PFSK-1 (cell line): ENCODE measurements around the gene TMEM220.

Experiments used
- FOXP2 ChIP-seq: optimal IDR thresholded peaks from 2 replicates; pipeline ENCODE3; 2011; ENCODE audit warnings: borderline replicate concordance, control low read depth, inconsistent platforms; ENCODE audit not compliant: insufficient read depth; ENCODE audit errors: extremely low read length, extremely low read depth
- POLR2AphosphoS5 ChIP-seq: IDR thresholded peaks from 2 replicates; pipeline ENCODE4 v1.6.1; 2012; ENCODE audit warnings: low read depth, mild to moderate bottlenecking, control low read depth, low read length, moderate library complexity
- SIN3A ChIP-seq: IDR thresholded peaks from 2 replicates; pipeline ENCODE4 v1.6.1; 2012; ENCODE audit warnings: mild to moderate bottlenecking, low read length, moderate library complexity, borderline replicate concordance; ENCODE audit not compliant: insufficient read depth
- TF ChIP-seq, protein P1 (sequence below), 2 experiments: IDR thresholded peaks; 2 replicates each; pipeline versions ENCODE4 v1.6.1 to v1.8.0; 2011 to 2012; ENCODE audit warnings: low read depth in 2 of 2, low read length in 2 of 2, control low read depth in 1 of 2, inconsistent platforms in 1 of 2, mild to moderate bottlenecking in 1 of 2, moderate library complexity in 1 of 2; ENCODE audit not compliant: insufficient read depth in 1 of 2

DNA sequence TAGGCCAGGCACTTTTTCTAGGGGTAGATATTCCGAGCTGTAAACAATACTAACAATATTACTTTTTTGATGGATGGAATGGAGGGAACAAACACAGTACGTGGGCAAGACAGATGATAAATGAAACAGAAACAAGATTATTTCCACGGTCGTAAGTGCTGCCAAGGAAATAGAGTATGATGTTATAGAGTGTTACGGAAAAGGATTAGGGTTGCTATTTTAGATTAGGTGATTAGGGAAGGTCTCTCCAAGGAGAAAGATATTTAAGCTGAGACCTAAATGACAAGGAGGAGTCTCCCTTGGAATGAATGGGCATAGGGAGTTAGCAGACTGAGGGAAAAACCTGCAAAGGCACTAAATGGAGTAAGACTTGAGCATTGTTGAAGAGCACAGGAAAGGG, 24.1 kb downstream of the TMEM220 start:
- no peak for TF ChIP-seq POLR2AphosphoS5
- TF ChIP-seq, protein P1, sequence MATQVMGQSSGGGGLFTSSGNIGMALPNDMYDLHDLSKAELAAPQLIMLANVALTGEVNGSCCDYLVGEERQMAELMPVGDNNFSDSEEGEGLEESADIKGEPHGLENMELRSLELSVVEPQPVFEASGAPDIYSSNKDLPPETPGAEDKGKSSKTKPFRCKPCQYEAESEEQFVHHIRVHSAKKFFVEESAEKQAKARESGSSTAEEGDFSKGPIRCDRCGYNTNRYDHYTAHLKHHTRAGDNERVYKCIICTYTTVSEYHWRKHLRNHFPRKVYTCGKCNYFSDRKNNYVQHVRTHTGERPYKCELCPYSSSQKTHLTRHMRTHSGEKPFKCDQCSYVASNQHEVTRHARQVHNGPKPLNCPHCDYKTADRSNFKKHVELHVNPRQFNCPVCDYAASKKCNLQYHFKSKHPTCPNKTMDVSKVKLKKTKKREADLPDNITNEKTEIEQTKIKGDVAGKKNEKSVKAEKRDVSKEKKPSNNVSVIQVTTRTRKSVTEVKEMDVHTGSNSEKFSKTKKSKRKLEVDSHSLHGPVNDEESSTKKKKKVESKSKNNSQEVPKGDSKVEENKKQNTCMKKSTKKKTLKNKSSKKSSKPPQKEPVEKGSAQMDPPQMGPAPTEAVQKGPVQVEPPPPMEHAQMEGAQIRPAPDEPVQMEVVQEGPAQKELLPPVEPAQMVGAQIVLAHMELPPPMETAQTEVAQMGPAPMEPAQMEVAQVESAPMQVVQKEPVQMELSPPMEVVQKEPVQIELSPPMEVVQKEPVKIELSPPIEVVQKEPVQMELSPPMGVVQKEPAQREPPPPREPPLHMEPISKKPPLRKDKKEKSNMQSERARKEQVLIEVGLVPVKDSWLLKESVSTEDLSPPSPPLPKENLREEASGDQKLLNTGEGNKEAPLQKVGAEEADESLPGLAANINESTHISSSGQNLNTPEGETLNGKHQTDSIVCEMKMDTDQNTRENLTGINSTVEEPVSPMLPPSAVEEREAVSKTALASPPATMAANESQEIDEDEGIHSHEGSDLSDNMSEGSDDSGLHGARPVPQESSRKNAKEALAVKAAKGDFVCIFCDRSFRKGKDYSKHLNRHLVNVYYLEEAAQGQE (IDR thresholded peaks at IDR 0.05; ENCODE audit: insufficient read depth in 1 of 2, low read depth in 2 of 2, low read length in 2 of 2) = no peak
- TF ChIP-seq SIN3A = no peak
- TF ChIP-seq FOXP2 = no peak
